OCI-LY7 (cell line): ENCODE measurements around the gene OSBP2.

ENCODE experiments used
- EZH2phosphoT487 ChIP-seq: fragments of 200-600 bp; sonication (generic); IDR thresholded peaks from 2 replicates; pipeline ENCODE4 v1.6.1; 2018; ENCODE audit warnings: low read depth, borderline replicate concordance, mild to moderate bottlenecking, mixed run types, antibody characterized with exemption, low read length, moderate library complexity, mixed read lengths
- TF ChIP-seq, protein P1 (sequence below): fragments of 200-600 bp; sonication (generic); conservative IDR thresholded peaks from 2 replicates; pipeline ENCODE4 v1.5.1; 2014; ENCODE audit warnings: mild to moderate bottlenecking, antibody characterized with exemption, low read length, moderate library complexity, mixed read lengths

DNA sequence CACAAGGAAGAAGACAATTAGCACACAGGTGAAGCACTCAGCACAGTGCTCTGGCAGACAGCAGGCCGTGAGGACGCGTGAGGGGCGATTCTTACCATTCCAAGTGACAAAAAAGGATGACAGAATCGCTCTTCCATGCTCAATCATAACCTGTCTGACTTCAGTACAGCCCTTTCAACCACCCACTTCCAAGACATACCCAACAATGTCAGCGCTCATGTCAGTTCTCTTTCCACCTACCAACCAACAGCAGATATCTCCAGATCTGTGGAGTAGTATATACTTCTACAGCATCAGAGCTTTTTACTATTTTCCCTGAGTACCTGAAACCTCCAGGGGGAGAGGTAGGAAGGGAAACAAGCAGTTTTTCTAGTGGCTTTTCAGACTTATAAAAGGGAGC is 233.7 kb downstream of the OSBP2 start:
- TF ChIP-seq, protein P1, sequence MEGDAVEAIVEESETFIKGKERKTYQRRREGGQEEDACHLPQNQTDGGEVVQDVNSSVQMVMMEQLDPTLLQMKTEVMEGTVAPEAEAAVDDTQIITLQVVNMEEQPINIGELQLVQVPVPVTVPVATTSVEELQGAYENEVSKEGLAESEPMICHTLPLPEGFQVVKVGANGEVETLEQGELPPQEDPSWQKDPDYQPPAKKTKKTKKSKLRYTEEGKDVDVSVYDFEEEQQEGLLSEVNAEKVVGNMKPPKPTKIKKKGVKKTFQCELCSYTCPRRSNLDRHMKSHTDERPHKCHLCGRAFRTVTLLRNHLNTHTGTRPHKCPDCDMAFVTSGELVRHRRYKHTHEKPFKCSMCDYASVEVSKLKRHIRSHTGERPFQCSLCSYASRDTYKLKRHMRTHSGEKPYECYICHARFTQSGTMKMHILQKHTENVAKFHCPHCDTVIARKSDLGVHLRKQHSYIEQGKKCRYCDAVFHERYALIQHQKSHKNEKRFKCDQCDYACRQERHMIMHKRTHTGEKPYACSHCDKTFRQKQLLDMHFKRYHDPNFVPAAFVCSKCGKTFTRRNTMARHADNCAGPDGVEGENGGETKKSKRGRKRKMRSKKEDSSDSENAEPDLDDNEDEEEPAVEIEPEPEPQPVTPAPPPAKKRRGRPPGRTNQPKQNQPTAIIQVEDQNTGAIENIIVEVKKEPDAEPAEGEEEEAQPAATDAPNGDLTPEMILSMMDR: no peak
- TF ChIP-seq EZH2phosphoT487: no peak
